Tibial artery (tissue), 4 donors: ENCODE results near the gene PNPLA8.
"Not testable (repeated sequence)": the region's sequence is repeated elsewhere in the genome, so short reads cannot be mapped to it uniquely, and the experiment has no call there.

Experiments
- DNase-seq, 2 donors: peaks; one replicate each; pipeline ENCODE4 v3.0.0-alpha.2; 2019
- H3K27ac ChIP-seq, 2 donors: fragments of 200-600 bp; sonication (generic) in 1 of 2; 1 replicate in 1 of 2; 2 replicates in 1 of 2; pipeline ENCODE4 v1.5.1; 2018 to 2019; ENCODE audit warnings: mild to moderate bottlenecking in 1 of 2
- H3K27me3 ChIP-seq, 2 donors: fragments of 200-600 bp; sonication (generic) in 1 of 2; one replicate each; pipeline versions ENCODE4 v1.5.1 to v1.6.0; 2016 to 2019
- H3K36me3 ChIP-seq, 3 donors: fragments of 200-600 bp; sonication (generic) in 2 of 3; one replicate each; pipeline ENCODE4 v1.5.1; 2016 to 2019; ENCODE audit warnings: mild to moderate bottlenecking in 2 of 3
- H3K4me1 ChIP-seq, 4 donors: fragments of 200-600 bp; sonication (generic) in 2 of 4; 1 replicate in 3 of 4; 2 replicates in 1 of 4; pipeline ENCODE4 v1.5.1; 2016 to 2019
- H3K4me3 ChIP-seq, 2 donors: fragments of 200-600 bp; sonication (generic) in 1 of 2; 1 replicate in 1 of 2; 2 replicates in 1 of 2; pipeline ENCODE4 v1.5.1; 2018 to 2019; ENCODE audit warnings: mild to moderate bottlenecking in 2 of 2
- H3K9me3 ChIP-seq, 3 donors: fragments of 200-600 bp; sonication (generic) in 1 of 3; one replicate each; pipeline ENCODE4 v1.5.1; 2016 to 2019
- CTCF ChIP-seq, 2 experiments: fragments of 200-600 bp in 1 of 2; fragments of 450-650 bp in 1 of 2; IDR thresholded peaks; one replicate each; pipeline ENCODE4 v1.5.1; 2017 to 2019; ENCODE audit warnings: antibody characterized with exemption in 2 of 2, mild to moderate bottlenecking in 1 of 2, moderate library complexity in 1 of 2
- intact Hi-C: fragments of 100-400 bp; cut with DNase I; formaldehyde crosslinking; loops from one replicate; pipeline ENCODE4 v1.15.0; 2023; ENCODE audit warnings: low total_unique reads

Gene PNPLA8

GRCh38 chr7:108480311-108480710, 45.6 kb downstream of the PNPLA8 start:
- intact Hi-C loops, result no loop called here
- Histone ChIP-seq H3K9me3 (no peaks in the 10 kb centered on the region), H3K27ac (no peak overlapping the region), H3K27me3 (no peaks in the 10 kb centered on the region), H3K4me3 (no peak overlapping the region), H3K36me3 (peaks cover 39 to 51% (median 44%) of the 10 kb centered on the region in 3 donors), H3K4me1 (no peaks in the 10 kb centered on the region)
- DNase-seq, result no peak
- no peak for TF ChIP-seq CTCF (IDR thresholded peaks at IDR 0.05)

GRCh38 chr7:108479751-108480150, 46.2 kb downstream of the PNPLA8 start:
- no peaks in the 10 kb centered on the region for H3K9me3 ChIP-seq
- H3K4me3 ChIP-seq, result no peak overlapping the region
- no peaks in the 10 kb centered on the region for H3K27me3 ChIP-seq
- no peak for DNase-seq
- no peaks in the 10 kb centered on the region for H3K4me1 ChIP-seq
- H3K36me3 ChIP-seq, result peaks cover 39 to 53% (median 50%) of the 10 kb centered on the region in 3 donors
- H3K27ac ChIP-seq, result no peak overlapping the region
- intact Hi-C loops, result no loop called here
- no peak for TF ChIP-seq CTCF (IDR thresholded peaks at IDR 0.05)

- Histone ChIP-seq H3K4me1 (no peaks in the 10 kb centered on the region), H3K36me3 (peaks cover 39 to 59% (median 56%) of the 10 kb centered on the region in 3 donors), H3K4me3 (no peak overlapping the region), H3K9me3 (no peaks in the 10 kb centered on the region), H3K27me3 (no peaks in the 10 kb centered on the region), H3K27ac (no peak overlapping the region)
- intact Hi-C loops, result no loop called here
- DNase-seq, result no peak
- TF ChIP-seq CTCF (IDR thresholded peaks at IDR 0.05), result no peak
Observed at GRCh38 chr7:108479118-108479517, 46.8 kb downstream of the PNPLA8 start.

- H3K4me3 ChIP-seq, result no peak overlapping the region
- no peaks in the 10 kb centered on the region for H3K27me3 ChIP-seq
- intact Hi-C loops, result no loop called here
- H3K36me3 ChIP-seq, result peaks cover 0 to 12% (median 6%) of the 10 kb centered on the region in 3 donors
- H3K4me1 ChIP-seq, result no peaks in the 10 kb centered on the region
- no peak for DNase-seq
- TF ChIP-seq CTCF (IDR thresholded peaks at IDR 0.05), result no peak
- H3K27ac ChIP-seq, result no peak overlapping the region
- no peaks in the 10 kb centered on the region for H3K9me3 ChIP-seq
Observed at GRCh38 chr7:108468246-108468645, 57.7 kb downstream of the PNPLA8 start.

GRCh38 chr7:108467391-108467790, 58.5 kb downstream of the PNPLA8 start:
- Histone ChIP-seq H3K4me3 (no peak overlapping the region), H3K27me3 (no peaks in the 10 kb centered on the region), H3K36me3 (peaks cover 0 to 8% (median 6%) of the 10 kb centered on the region in 3 donors), H3K27ac (no peak overlapping the region), H3K4me1 (no peaks in the 10 kb centered on the region), H3K9me3 (no peaks in the 10 kb centered on the region)
- intact Hi-C loops, result no loop called here
- no peak for DNase-seq
- no peak for TF ChIP-seq CTCF (IDR thresholded peaks at IDR 0.05)

GRCh38 chr7:108466322-108466721, 59.6 kb downstream of the PNPLA8 start:
- H3K9me3 ChIP-seq, H3K4me3 ChIP-seq, H3K4me1 ChIP-seq, H3K27ac ChIP-seq, DNase-seq, H3K36me3 ChIP-seq, intact Hi-C loops, H3K27me3 ChIP-seq: not testable (repeated sequence)
